Amygdala (tissue), 56 donors: ENCODE data around the gene SP140L.
"Not testable (repeated sequence)": the region's sequence is repeated elsewhere in the genome, so short reads cannot be mapped to it uniquely, and the experiment has no call there.

Source experiments
- DNase-seq, 56 donors: peaks; one replicate each; lab custom pipeline; 2025; lab: John Stamatoyannopoulos, UW

SP140L gene

GRCh38 chr2:230322561-230323384 is 4.2 kb upstream of the SP140L start:
- DNase-seq = no peak

- no peak for DNase-seq
Observed at GRCh38 chr2:230323385-230324106, 3.4 kb upstream of the SP140L start.

GRCh38 chr2:230324503-230324902 is 2.5 kb upstream of the SP140L start:
- DNase-seq = no peak

- DNase-seq = no peak
Observed at GRCh38 chr2:230325316-230326243, 1.4 kb upstream of the SP140L start.

- no peak for DNase-seq
Observed at GRCh38 chr2:230327418-230328154, 593 bp downstream of the SP140L start.

- no peak for DNase-seq
Observed at GRCh38 chr2:230328155-230328458, 1.1 kb downstream of the SP140L start.

GRCh38 chr2:230329946-230330605 is 3.1 kb downstream of the SP140L start:
- DNase-seq = no peak

- no peak for DNase-seq
Observed at GRCh38 chr2:230330725-230331124, 3.7 kb downstream of the SP140L start.

GRCh38 chr2:230335461-230335863 is 8.5 kb downstream of the SP140L start:
- DNase-seq = no peak

- no peak for DNase-seq
Observed at GRCh38 chr2:230335864-230336506, 9.0 kb downstream of the SP140L start.

GRCh38 chr2:230341936-230342528 is 15.0 kb downstream of the SP140L start:
- DNase-seq = not testable (repeated sequence)

- DNase-seq = not testable (repeated sequence)
Observed at GRCh38 chr2:230343041-230343624, 16.1 kb downstream of the SP140L start.

- no peak for DNase-seq
Observed at GRCh38 chr2:230343747-230344146, 16.8 kb downstream of the SP140L start.

- DNase-seq = no peak
Observed at GRCh38 chr2:230346465-230346864, 19.5 kb downstream of the SP140L start.

GRCh38 chr2:230346921-230347533 is 20.0 kb downstream of the SP140L start:
- DNase-seq = no peak

GRCh38 chr2:230347659-230348305 is 20.8 kb downstream of the SP140L start:
- DNase-seq = no peak

- DNase-seq = no peak
Observed at GRCh38 chr2:230348787-230349186, 21.8 kb downstream of the SP140L start.
